Gastroesophageal sphincter (tissue), 3 donors: ENCODE results near the gene WNT2.

Source experiments
- POLR2A ChIP-seq, 2 donors: fragments of 450-650 bp; IDR thresholded peaks; one replicate each; pipeline ENCODE4 v1.6.1; 2017; ENCODE audit warnings: antibody characterized with exemption in 2 of 2, mild to moderate bottlenecking in 2 of 2, moderate library complexity in 1 of 2
- TF ChIP-seq, protein P1 (sequence below), 4 experiments: fragments of 200-600 bp in 2 of 4; fragments of 450-650 bp in 2 of 4; sonication (generic) in 1 of 4; IDR thresholded peaks; one replicate each; pipeline ENCODE4 v1.5.1; 2017 to 2019; ENCODE audit warnings: antibody characterized with exemption in 4 of 4, mild to moderate bottlenecking in 2 of 4, moderate library complexity in 2 of 4

DNA sequence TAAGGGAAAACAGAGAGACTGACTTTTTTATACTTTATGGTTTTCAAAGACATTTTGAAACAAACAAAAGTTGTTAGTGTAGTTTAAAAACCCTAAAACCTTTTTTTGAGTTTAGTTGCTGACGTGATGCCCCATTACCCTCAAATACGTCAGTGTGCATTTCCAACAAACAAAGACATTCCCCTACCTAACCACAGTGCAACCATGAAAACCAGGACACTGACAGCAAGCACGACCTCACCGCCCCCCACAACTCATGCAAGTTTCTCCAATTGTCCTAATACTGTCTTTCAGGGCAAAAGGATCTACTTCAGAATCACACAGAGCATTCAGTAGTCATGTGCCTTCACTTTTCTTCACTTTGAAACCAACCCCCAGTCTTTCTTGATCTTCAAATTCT lies 75.0 kb downstream of the WNT2 start:
- TF ChIP-seq, protein P1, sequence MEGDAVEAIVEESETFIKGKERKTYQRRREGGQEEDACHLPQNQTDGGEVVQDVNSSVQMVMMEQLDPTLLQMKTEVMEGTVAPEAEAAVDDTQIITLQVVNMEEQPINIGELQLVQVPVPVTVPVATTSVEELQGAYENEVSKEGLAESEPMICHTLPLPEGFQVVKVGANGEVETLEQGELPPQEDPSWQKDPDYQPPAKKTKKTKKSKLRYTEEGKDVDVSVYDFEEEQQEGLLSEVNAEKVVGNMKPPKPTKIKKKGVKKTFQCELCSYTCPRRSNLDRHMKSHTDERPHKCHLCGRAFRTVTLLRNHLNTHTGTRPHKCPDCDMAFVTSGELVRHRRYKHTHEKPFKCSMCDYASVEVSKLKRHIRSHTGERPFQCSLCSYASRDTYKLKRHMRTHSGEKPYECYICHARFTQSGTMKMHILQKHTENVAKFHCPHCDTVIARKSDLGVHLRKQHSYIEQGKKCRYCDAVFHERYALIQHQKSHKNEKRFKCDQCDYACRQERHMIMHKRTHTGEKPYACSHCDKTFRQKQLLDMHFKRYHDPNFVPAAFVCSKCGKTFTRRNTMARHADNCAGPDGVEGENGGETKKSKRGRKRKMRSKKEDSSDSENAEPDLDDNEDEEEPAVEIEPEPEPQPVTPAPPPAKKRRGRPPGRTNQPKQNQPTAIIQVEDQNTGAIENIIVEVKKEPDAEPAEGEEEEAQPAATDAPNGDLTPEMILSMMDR (IDR thresholded peaks at IDR 0.05): no peak
- no peak for TF ChIP-seq POLR2A (IDR thresholded peaks at IDR 0.05)
